ENCODE results near the gene ANXA5.
A peak's percentile ranks its signal among the peaks of the same experiment; 100 is the strongest.

ANXA5 gene

DNA sequence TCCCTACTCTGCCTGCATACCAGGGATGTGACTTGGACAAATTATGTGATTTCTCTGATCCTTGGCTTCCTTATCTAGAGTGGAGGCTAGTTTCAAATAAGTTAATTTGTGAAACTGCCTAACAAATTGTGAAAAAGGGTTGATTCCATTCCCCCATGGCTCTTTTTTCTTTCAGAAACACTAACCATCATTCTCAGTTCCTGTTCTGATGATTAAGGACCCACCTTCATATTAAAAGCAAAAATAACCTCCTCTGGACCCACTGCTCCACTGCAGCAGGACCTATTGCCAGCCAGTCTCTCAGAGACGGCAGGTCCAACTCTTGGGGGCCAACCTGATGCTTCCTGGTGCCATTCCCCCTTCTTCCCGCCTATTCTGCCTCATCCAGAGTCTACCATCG is 4.5 kb upstream of the ANXA5 start:
- Histone ChIP-seq H3K36me3 (ENCODE audit: control insufficient read depth, insufficient read depth, low read length) (no peaks in the 10 kb centered on the region), H3K27me3 (replicated peaks; ENCODE audit: control insufficient read depth, insufficient read depth, low read length) (no peaks in the 10 kb centered on the region; the same call in 1 of the 2 replicates), H3K4me3 (replicated peaks; ENCODE audit: low read depth, low read length) (no peak overlapping the region)
- DNase-seq (ENCODE audit: extremely low read depth, insufficient read length): no peak
- TF ChIP-seq, protein P1, sequence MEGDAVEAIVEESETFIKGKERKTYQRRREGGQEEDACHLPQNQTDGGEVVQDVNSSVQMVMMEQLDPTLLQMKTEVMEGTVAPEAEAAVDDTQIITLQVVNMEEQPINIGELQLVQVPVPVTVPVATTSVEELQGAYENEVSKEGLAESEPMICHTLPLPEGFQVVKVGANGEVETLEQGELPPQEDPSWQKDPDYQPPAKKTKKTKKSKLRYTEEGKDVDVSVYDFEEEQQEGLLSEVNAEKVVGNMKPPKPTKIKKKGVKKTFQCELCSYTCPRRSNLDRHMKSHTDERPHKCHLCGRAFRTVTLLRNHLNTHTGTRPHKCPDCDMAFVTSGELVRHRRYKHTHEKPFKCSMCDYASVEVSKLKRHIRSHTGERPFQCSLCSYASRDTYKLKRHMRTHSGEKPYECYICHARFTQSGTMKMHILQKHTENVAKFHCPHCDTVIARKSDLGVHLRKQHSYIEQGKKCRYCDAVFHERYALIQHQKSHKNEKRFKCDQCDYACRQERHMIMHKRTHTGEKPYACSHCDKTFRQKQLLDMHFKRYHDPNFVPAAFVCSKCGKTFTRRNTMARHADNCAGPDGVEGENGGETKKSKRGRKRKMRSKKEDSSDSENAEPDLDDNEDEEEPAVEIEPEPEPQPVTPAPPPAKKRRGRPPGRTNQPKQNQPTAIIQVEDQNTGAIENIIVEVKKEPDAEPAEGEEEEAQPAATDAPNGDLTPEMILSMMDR (IDR thresholded peaks at IDR 0.05; ENCODE audit: insufficient read depth, low read length, poor library complexity, severe bottlenecking): no peak

DNA sequence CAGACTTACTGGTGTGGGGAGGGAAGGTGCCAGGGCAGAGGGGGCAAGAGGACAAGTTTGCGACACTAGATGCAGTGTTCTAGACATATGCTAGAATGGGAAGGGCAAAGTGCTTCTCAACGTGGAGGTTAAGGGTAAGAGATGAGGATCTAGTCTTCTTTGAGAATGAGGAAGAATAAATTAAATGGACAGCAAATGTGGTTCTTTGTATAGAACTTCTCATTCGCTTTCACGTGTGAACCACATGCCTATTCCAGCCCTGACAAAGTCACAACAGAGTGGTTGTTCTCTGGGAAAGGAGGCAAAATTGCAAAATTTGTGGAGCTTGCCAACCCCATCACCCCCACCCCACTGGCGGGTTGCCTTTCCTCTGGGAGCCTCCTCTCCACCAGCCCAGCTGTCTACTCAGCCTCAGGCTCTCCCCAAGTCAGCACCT is 1.5 kb upstream of the ANXA5 start:
- H3K4me3 ChIP-seq (replicated peaks; ENCODE audit: low read depth, low read length): no peak overlapping the region
- TF ChIP-seq, protein P1 (IDR thresholded peaks at IDR 0.05; ENCODE audit: insufficient read depth, low read length, poor library complexity, severe bottlenecking): no peak
- no peak for DNase-seq (ENCODE audit: extremely low read depth, insufficient read length)
- no peaks in the 10 kb centered on the region for H3K36me3 ChIP-seq (ENCODE audit: control insufficient read depth, insufficient read depth, low read length)
- H3K27me3 ChIP-seq (replicated peaks; ENCODE audit: control insufficient read depth, insufficient read depth, low read length): no peaks in the 10 kb centered on the region; the same call in 1 of the 2 replicates

DNA sequence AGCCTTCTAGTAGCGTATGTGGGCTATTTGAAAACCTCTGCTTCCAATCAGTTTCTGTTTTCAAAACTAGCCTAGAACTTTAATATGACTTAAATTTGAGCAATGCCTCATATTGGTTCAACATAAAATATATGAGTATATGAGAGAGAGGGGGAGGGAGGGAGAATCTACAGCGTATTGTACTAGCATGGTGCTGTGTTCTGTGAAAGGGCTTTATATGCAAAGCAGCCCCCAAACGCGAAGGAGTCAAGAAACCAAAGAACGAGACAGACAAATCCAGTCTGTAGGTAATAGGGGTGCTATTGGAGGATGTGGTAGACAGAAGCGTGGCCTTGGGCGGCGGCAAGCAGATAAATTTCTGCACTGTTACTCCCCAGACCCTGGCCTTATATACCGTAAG is 784 bp upstream of the ANXA5 start:
- TF ChIP-seq, protein P1 (IDR thresholded peaks at IDR 0.05; ENCODE audit: insufficient read depth, low read length, poor library complexity, severe bottlenecking): no peak
- Histone ChIP-seq H3K27me3 (replicated peaks; ENCODE audit: control insufficient read depth, insufficient read depth, low read length) (no peaks in the 10 kb centered on the region; the same call in 1 of the 2 replicates), H3K4me3 (replicated peaks; ENCODE audit: low read depth, low read length) (peak overlapping the region; percentile 92), H3K36me3 (ENCODE audit: control insufficient read depth, insufficient read depth, low read length) (no peaks in the 10 kb centered on the region)
- DNase-seq (ENCODE audit: extremely low read depth, insufficient read length): peak; percentile 14

GRCh38 chr4:121696170-121696580 is 605 bp downstream of the ANXA5 start:
- TF ChIP-seq, protein P1 (IDR thresholded peaks at IDR 0.05; ENCODE audit: insufficient read depth, low read length, poor library complexity, severe bottlenecking): peak; percentile 28
- no peaks in the 10 kb centered on the region for H3K27me3 ChIP-seq (replicated peaks; ENCODE audit: control insufficient read depth, insufficient read depth, low read length)
- DNase-seq (ENCODE audit: extremely low read depth, insufficient read length): peak; percentile 72
- H3K36me3 ChIP-seq (ENCODE audit: control insufficient read depth, insufficient read depth, low read length): no peaks in the 10 kb centered on the region
- H3K4me3 ChIP-seq (replicated peaks; ENCODE audit: low read depth, low read length): peak overlapping the region; percentile 92

DNA sequence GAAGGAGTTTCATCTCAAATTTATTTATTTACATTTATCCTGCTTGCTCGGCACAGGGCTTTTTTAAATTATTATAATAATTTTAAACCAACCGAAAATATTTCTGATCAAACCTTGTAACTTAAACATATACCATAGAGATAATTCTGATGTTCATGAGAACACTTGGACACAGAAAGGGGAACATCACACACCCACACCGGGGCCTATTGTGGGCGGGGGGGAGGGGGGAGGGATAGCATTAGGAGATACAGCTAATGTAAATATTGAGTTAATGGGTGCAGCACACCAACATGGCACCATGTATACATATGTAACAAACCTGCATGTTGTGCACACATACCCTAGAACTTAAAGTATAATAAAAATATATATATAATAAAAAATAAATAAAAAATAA is 2.9 kb downstream of the ANXA5 start:
- Histone ChIP-seq H3K27me3 (replicated peaks; ENCODE audit: control insufficient read depth, insufficient read depth, low read length) (no peaks in the 10 kb centered on the region), H3K36me3 (ENCODE audit: control insufficient read depth, insufficient read depth, low read length) (no peaks in the 10 kb centered on the region), H3K4me3 (replicated peaks; ENCODE audit: low read depth, low read length) (no peak overlapping the region)
- TF ChIP-seq, protein P1 (IDR thresholded peaks at IDR 0.05; ENCODE audit: insufficient read depth, low read length, poor library complexity, severe bottlenecking): no peak
- DNase-seq (ENCODE audit: extremely low read depth, insufficient read length): no peak

- H3K36me3 ChIP-seq (ENCODE audit: control insufficient read depth, insufficient read depth, low read length): peaks cover 2% of the 10 kb centered on the region; the same call in 1 of the 2 replicates
- no peak overlapping the region for H3K4me3 ChIP-seq (replicated peaks; ENCODE audit: low read depth, low read length)
- DNase-seq (ENCODE audit: extremely low read depth, insufficient read length): no peak
Measured at GRCh38 chr4:121693450-121693849, 3.3 kb downstream of the ANXA5 start.

More at GRCh38 chr4:121693450-121693849, 3.3 kb downstream of the ANXA5 start:
- TF ChIP-seq, protein P1 (IDR thresholded peaks at IDR 0.05; ENCODE audit: insufficient read depth, low read length, poor library complexity, severe bottlenecking): no peak
- no peaks in the 10 kb centered on the region for H3K27me3 ChIP-seq (replicated peaks; ENCODE audit: control insufficient read depth, insufficient read depth, low read length)

Data from GM06990 (cell line).